ENCODE measurements around the gene METTL17. TPM values are rescaled to one million over a fixed set of nuclear protein-coding genes. Genes with fewer than 3 reads are reported as not detected.

METTL17 gene
- total and polyA plus RNA-seq, 9 of the 15 experiments (the other 6 are each of a cell fraction or from before 2014, with no cell fraction given): 65.6 to 150 (median 90.0) TPM

DNA sequence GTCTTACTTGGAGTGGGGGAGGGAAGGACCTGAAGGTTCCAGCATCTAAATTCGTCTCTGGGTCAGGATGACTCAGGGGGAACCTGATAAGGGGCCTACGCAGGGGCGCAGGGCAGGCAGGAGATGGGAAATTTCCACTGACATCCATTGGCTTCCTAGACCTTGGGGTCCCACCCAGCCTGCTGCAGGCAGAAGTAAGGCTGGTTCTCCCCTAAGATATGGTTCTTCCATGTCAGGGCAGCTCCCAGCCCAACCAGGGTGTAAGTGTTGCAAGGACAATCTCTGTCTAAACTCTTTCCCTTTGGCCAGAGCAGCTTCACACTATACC is 37.2 kb downstream of the METTL17 start (continued):
- no peak for TF ChIP-seq ILK (tag; IDR thresholded peaks at IDR 0.05; ENCODE audit: borderline replicate concordance, low read depth)
- peak; percentile 59 for TF ChIP-seq EGR1 (conservative IDR thresholded peaks at IDR 0.05)
- TF ChIP-seq SMARCE1 (IDR thresholded peaks at IDR 0.05): peak; percentile 75
- peak; percentile 82 for TF ChIP-seq DPF2 (IDR thresholded peaks at IDR 0.05)
- no peak for TF ChIP-seq GABPB2 (CRISPR knock-in tag; conservative IDR thresholded peaks at IDR 0.05)
- TF ChIP-seq ZNF75A (CRISPR knock-in tag; IDR thresholded peaks at IDR 0.05): no peak
- TF ChIP-seq, protein P1, sequence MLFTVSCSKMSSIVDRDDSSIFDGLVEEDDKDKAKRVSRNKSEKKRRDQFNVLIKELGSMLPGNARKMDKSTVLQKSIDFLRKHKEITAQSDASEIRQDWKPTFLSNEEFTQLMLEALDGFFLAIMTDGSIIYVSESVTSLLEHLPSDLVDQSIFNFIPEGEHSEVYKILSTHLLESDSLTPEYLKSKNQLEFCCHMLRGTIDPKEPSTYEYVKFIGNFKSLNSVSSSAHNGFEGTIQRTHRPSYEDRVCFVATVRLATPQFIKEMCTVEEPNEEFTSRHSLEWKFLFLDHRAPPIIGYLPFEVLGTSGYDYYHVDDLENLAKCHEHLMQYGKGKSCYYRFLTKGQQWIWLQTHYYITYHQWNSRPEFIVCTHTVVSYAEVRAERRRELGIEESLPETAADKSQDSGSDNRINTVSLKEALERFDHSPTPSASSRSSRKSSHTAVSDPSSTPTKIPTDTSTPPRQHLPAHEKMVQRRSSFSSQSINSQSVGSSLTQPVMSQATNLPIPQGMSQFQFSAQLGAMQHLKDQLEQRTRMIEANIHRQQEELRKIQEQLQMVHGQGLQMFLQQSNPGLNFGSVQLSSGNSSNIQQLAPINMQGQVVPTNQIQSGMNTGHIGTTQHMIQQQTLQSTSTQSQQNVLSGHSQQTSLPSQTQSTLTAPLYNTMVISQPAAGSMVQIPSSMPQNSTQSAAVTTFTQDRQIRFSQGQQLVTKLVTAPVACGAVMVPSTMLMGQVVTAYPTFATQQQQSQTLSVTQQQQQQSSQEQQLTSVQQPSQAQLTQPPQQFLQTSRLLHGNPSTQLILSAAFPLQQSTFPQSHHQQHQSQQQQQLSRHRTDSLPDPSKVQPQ (CRISPR knock-in tag; IDR thresholded peaks at IDR 0.05; ENCODE audit: borderline replicate concordance): no peak
- TF ChIP-seq SAFB2 (IDR thresholded peaks at IDR 0.05; ENCODE audit: borderline replicate concordance, low read depth, low read length, severe bottlenecking): no peak
- TF ChIP-seq, protein P2, sequence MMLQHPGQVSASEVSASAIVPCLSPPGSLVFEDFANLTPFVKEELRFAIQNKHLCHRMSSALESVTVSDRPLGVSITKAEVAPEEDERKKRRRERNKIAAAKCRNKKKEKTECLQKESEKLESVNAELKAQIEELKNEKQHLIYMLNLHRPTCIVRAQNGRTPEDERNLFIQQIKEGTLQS (IDR thresholded peaks at IDR 0.05): peak; percentile 67
- TF ChIP-seq, protein P2 (CRISPR knock-in tag; conservative IDR thresholded peaks at IDR 0.05): no peak
- TF ChIP-seq FOXK1 (CRISPR knock-in tag; IDR thresholded peaks at IDR 0.05; ENCODE audit: borderline replicate concordance): no peak
- TF ChIP-seq LEF1 (IDR thresholded peaks at IDR 0.05): peak; percentile 63; the same call in 1 of the 2 replicates
- no peak for TF ChIP-seq ZKSCAN3 (CRISPR knock-in tag; IDR thresholded peaks at IDR 0.05)
- TF ChIP-seq, protein P3, sequence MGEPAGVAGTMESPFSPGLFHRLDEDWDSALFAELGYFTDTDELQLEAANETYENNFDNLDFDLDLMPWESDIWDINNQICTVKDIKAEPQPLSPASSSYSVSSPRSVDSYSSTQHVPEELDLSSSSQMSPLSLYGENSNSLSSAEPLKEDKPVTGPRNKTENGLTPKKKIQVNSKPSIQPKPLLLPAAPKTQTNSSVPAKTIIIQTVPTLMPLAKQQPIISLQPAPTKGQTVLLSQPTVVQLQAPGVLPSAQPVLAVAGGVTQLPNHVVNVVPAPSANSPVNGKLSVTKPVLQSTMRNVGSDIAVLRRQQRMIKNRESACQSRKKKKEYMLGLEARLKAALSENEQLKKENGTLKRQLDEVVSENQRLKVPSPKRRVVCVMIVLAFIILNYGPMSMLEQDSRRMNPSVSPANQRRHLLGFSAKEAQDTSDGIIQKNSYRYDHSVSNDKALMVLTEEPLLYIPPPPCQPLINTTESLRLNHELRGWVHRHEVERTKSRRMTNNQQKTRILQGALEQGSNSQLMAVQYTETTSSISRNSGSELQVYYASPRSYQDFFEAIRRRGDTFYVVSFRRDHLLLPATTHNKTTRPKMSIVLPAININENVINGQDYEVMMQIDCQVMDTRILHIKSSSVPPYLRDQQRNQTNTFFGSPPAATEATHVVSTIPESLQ (CRISPR knock-in tag; IDR thresholded peaks at IDR 0.05): no peak
- no peak for TF ChIP-seq ZNF644 (tag; IDR thresholded peaks at IDR 0.05; ENCODE audit: low read depth)
- peak; percentile 32; the same call in 1 of the 2 replicates for TF ChIP-seq L3MBTL2 (IDR thresholded peaks at IDR 0.05)
- no peak for TF ChIP-seq TCFL5 (CRISPR knock-in tag; conservative IDR thresholded peaks at IDR 0.05)
- TF ChIP-seq, protein P4, sequence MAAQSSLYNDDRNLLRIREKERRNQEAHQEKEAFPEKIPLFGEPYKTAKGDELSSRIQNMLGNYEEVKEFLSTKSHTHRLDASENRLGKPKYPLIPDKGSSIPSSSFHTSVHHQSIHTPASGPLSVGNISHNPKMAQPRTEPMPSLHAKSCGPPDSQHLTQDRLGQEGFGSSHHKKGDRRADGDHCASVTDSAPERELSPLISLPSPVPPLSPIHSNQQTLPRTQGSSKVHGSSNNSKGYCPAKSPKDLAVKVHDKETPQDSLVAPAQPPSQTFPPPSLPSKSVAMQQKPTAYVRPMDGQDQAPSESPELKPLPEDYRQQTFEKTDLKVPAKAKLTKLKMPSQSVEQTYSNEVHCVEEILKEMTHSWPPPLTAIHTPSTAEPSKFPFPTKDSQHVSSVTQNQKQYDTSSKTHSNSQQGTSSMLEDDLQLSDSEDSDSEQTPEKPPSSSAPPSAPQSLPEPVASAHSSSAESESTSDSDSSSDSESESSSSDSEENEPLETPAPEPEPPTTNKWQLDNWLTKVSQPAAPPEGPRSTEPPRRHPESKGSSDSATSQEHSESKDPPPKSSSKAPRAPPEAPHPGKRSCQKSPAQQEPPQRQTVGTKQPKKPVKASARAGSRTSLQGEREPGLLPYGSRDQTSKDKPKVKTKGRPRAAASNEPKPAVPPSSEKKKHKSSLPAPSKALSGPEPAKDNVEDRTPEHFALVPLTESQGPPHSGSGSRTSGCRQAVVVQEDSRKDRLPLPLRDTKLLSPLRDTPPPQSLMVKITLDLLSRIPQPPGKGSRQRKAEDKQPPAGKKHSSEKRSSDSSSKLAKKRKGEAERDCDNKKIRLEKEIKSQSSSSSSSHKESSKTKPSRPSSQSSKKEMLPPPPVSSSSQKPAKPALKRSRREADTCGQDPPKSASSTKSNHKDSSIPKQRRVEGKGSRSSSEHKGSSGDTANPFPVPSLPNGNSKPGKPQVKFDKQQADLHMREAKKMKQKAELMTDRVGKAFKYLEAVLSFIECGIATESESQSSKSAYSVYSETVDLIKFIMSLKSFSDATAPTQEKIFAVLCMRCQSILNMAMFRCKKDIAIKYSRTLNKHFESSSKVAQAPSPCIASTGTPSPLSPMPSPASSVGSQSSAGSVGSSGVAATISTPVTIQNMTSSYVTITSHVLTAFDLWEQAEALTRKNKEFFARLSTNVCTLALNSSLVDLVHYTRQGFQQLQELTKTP (IDR thresholded peaks at IDR 0.05; ENCODE audit: low read depth in 1 of 2, partially characterized antibody in 2 of 2): no peak

Measured in K562 (cell line).